ENCODE data around the gene SCART1. TPM values are rescaled to one million over a fixed set of nuclear protein-coding genes. Genes with fewer than 3 reads are reported as not detected.

SCART1 gene
- total RNA-seq, 1 experiment from 2014 or later = 0.50 TPM

- Histone ChIP-seq H2BK20ac (ENCODE audit: low read depth, low read length, poor library complexity, severe bottlenecking) (no peak overlapping the region), H3K23me2 (ENCODE audit: insufficient read length, low read depth, low read length, poor library complexity, severe bottlenecking) (no peaks in the 10 kb centered on the region), H3K27me3 (ENCODE audit: insufficient read depth, low read length) (no peaks in the 10 kb centered on the region), H2BK12ac (ENCODE audit: insufficient read length, low read depth, low read length) (no peak overlapping the region), H4K5ac (ENCODE audit: insufficient read length, low read depth, low read length) (no peak overlapping the region), H3K14ac (ENCODE audit: insufficient read depth, low read length) (no peak overlapping the region), H2AK5ac (ENCODE audit: insufficient read length, low read length) (no peak overlapping the region), H3T11ph (ENCODE audit: low read length) (no peak overlapping the region), H3K27ac (ENCODE audit: insufficient read length, low read depth, low read length) (no peak overlapping the region), H3K56ac (ENCODE audit: insufficient read length, low read depth, low read length) (no peak overlapping the region), H3K9ac (ENCODE audit: extremely low read depth, insufficient read length, low read length) (no peak overlapping the region), H3K4me2 (ENCODE audit: insufficient read depth, insufficient read length, low read length) (no peak overlapping the region), H3K79me2 (ENCODE audit: insufficient read depth, low read length) (no peaks in the 10 kb centered on the region), H3K79me1 (ENCODE audit: insufficient read depth, low read depth, low read length, poor library complexity, severe bottlenecking) (no peaks in the 10 kb centered on the region), H4K20me1 (ENCODE audit: control insufficient read depth, insufficient read depth, insufficient read length) (no peaks in the 10 kb centered on the region), H2AFZ (ENCODE audit: low read length) (no peak overlapping the region), H3K18ac (ENCODE audit: insufficient read length, low read depth, low read length) (no peak overlapping the region), H2BK120ac (ENCODE audit: low read depth, low read length, poor library complexity, severe bottlenecking) (no peak overlapping the region), H4K91ac (ENCODE audit: insufficient read length, low read depth, low read length) (no peak overlapping the region), H3K4me1 (ENCODE audit: insufficient read depth, low read length) (no peaks in the 10 kb centered on the region), H2BK15ac (ENCODE audit: low read depth, low read length) (no peak overlapping the region), H4K8ac (replicated peaks; ENCODE audit: insufficient read length, low read depth, low read length) (no peak overlapping the region), H2BK5ac (ENCODE audit: insufficient read length, low read length) (no peak overlapping the region), H3K4ac (ENCODE audit: low read depth, low read length) (no peak overlapping the region), H3K9me3 (ENCODE audit: control insufficient read depth, low read depth, low read length) (peaks cover 75% of the 10 kb centered on the region), H3K23ac (ENCODE audit: insufficient read length, low read depth, low read length) (no peak overlapping the region)
- TF ChIP-seq, protein P1, sequence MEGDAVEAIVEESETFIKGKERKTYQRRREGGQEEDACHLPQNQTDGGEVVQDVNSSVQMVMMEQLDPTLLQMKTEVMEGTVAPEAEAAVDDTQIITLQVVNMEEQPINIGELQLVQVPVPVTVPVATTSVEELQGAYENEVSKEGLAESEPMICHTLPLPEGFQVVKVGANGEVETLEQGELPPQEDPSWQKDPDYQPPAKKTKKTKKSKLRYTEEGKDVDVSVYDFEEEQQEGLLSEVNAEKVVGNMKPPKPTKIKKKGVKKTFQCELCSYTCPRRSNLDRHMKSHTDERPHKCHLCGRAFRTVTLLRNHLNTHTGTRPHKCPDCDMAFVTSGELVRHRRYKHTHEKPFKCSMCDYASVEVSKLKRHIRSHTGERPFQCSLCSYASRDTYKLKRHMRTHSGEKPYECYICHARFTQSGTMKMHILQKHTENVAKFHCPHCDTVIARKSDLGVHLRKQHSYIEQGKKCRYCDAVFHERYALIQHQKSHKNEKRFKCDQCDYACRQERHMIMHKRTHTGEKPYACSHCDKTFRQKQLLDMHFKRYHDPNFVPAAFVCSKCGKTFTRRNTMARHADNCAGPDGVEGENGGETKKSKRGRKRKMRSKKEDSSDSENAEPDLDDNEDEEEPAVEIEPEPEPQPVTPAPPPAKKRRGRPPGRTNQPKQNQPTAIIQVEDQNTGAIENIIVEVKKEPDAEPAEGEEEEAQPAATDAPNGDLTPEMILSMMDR (conservative IDR thresholded peaks at IDR 0.05) = no peak
- Mint-ChIP-seq H3K4me3 (no peak overlapping the region), H3K36me3 (ENCODE audit: insufficient read depth in 1 of 3, low read depth in 3 of 3) (peaks cover 5 to 13% (median 8%) of the 10 kb centered on the region in 3 experiments; a peak in 5 of 7 replicates), H3K27ac (no peak overlapping the region), H3K4me1 (no peaks in the 10 kb centered on the region), H3K27me3 (ENCODE audit: low read depth) (peaks cover 4% of the 10 kb centered on the region), H3K9me3 (peaks cover 76 to 86% of the 10 kb centered on the region in 2 experiments)
- no peak for DNase-seq
- WGBS (ENCODE audit: extremely low coverage, insufficient read length, low lambda C conversion rate) = no CpG with 5 or more reads among the region's 7 CpGs
Observed at GRCh38 chr10:133461027-133461426, 7.3 kb downstream of the SCART1 start.

All from H9 (cell line).